AG09319 (cell line): Measurements from ENCODE around the gene FANK1.
"Not testable (repeated sequence)": the region's sequence is repeated elsewhere in the genome, so short reads cannot be mapped to it uniquely, and the experiment has no call there.

Experiments
- DNase-seq: peaks from one replicate; pipeline ENCODE4 v3.0.0-alpha.2; 2010; ENCODE audit warnings: low read depth; ENCODE audit errors: extremely low read depth
- TF ChIP-seq, protein P1 (sequence below): IDR thresholded peaks from 2 replicates; pipeline ENCODE4 v1.5.1; 2011; ENCODE audit warnings: low read depth, mild to moderate bottlenecking, inconsistent platforms, low read length, moderate library complexity

The FANK1 gene

DNA sequence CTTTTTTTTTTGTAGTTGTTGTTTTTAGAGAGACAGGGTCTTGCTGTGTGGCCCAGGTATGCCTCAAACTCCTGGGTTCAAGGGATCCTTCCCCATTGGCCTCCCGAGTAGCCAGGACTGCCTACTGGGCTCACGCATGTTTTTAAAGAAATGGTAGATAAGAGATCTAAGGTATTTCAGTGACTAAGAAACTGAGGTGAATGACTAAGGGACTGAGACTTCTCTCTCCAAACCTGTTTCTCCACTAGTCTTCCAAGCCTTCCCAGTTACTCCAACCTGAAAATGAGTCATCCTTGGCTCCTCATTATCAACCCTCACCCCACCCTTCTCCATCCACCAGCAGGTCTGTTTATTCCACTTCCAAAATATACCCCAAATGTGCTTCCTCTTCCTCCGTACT lies 4.6 kb downstream of the FANK1 start:
- DNase-seq = not testable (repeated sequence)

DNA sequence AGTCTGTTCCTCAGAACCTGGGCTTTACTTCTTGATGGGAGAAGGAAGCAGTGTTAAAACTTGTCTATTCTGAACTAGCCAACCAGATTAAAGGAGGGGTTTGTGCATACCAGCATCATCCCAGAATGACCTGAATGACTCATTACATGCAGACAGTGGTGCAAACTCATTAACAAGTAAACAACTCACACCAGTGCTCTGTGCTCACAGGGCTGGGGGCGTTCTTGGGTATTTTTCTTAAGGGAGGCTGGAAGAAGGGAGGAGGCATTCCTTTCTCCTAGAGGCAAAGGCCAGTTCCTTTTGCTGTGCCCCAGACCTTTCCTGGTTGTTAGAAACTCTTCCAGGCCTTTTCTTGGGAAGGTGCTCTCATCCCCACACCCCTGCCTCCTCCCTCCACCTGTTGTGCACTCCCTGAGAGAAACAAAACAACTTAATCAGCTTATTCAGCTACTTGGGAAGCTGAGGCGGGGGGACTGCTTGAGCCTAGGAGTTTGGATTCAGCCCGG lies 6.8 kb downstream of the FANK1 start:
- DNase-seq = not testable (repeated sequence)

DNA sequence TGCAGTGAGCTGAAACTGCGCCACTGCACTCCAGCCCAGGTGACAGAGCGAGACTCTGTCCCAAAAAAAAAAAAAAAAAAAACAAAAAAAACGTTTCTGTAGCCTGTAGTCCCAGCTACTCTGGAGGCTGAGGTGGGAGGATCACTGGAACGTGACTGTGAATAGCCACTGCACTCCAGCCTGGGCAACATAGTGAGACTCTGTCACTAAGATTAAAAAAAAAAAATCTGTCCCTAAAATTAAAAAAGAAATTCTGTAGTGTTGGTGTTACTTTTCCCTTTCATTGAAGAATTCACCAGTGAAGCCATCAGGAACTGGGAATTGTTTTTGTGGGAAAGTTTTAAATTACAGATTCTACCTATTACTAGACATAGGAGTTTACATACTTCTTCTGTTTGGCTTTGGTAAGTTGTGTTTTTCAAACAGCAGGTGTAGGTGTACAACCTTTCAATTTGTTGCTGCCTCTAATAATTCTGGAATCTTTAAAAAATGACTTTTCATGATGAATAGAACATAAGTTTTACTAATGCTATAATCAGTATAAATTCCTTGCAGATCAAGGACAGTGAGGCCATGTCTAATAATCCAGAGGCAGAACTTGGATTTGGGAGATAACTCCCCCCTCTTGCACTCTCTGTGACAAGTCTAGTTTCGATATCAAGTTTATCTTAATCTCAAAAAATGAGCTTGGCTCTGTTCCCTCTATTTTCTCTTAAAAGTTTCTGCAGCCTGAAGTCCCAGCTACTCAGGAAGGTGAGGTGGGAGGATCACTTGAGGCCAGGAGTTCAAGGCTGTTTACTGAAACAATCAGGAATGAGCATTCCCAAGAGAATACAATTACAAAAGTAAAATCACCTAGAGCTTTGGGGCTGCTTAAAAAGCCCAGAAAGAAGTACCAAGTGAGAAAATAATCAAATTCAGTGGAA lies 9.0 kb downstream of the FANK1 start:
- DNase-seq = not testable (repeated sequence)

DNA sequence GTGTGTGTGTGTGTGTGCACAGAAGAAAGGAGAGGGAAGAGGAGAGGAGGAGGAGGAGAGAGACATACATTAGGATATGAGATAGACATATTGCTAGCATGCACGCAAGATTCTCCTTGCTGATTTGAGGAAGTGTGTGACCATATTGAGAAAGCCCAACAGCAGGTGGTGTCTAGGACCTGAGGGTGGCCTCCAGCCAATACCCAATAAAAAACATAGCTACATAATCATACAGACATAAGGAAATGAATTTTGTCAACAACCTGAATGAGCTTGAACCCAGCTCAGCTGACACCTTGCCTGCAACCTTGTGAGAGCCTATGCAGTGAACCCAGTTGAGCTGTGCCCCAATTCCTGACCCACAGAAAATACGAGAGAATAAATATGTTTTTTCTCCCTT lies 11.2 kb downstream of the FANK1 start:
- DNase-seq = not testable (repeated sequence)

DNA sequence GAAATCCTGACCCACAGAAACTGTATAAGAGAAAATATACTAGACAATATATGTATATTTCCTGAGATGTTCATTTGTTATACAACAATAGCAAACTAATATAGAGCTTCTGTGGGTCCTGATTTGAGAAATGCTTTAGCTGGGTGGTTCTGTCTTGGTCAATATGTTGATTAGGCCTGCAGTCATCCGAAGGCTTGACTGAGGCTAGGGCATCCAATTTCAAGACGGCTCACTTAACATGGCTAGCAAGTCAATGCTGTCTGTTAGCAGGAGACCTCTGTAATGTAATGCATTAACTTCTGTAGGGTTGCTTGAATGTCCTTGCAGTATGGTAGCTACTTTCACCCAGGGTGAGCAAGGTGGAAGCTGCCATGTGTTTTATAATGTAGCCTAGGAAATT lies 12.4 kb downstream of the FANK1 start:
- not testable (repeated sequence) for DNase-seq

DNA sequence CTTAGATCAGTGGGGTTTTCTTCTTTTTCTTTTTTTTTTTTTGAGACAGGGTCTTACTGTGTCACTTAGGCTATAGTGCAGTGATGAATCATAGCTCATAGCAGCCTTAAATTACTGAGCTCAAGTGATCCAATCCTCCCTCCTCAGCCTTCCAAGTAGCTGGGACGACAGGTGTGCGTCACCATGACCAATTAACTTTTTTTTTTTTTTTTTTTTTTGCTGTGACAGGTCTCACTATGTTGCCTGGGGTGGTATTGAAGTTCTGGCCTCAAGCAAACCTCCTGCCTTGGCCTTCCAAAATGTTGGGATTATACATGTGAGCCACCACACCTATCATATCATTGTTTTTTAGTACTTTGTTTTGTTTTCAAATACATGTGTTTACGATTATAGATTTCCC lies 13.1 kb downstream of the FANK1 start:
- DNase-seq = not testable (repeated sequence)

DNA sequence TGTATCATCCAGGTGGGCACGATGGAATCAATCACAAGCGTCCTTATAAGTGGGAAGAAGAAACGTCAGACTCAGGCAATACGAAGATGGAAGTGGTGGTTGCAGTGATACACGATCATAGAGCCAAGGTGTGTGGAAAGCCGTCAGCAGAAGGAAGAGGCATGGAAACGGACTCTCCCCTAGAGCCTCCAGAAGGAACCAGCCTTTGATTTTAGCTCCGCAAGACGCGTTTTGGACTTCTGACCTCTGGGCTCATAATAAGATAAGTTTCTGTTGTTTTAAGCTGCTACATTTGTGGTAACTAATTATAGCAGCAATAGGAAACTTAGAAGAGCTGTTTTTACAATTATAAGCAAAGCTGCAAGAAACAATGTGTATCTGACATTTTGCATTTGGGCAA lies 14.8 kb downstream of the FANK1 start:
- no peak for DNase-seq
- TF ChIP-seq, protein P1, sequence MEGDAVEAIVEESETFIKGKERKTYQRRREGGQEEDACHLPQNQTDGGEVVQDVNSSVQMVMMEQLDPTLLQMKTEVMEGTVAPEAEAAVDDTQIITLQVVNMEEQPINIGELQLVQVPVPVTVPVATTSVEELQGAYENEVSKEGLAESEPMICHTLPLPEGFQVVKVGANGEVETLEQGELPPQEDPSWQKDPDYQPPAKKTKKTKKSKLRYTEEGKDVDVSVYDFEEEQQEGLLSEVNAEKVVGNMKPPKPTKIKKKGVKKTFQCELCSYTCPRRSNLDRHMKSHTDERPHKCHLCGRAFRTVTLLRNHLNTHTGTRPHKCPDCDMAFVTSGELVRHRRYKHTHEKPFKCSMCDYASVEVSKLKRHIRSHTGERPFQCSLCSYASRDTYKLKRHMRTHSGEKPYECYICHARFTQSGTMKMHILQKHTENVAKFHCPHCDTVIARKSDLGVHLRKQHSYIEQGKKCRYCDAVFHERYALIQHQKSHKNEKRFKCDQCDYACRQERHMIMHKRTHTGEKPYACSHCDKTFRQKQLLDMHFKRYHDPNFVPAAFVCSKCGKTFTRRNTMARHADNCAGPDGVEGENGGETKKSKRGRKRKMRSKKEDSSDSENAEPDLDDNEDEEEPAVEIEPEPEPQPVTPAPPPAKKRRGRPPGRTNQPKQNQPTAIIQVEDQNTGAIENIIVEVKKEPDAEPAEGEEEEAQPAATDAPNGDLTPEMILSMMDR = no peak

DNA sequence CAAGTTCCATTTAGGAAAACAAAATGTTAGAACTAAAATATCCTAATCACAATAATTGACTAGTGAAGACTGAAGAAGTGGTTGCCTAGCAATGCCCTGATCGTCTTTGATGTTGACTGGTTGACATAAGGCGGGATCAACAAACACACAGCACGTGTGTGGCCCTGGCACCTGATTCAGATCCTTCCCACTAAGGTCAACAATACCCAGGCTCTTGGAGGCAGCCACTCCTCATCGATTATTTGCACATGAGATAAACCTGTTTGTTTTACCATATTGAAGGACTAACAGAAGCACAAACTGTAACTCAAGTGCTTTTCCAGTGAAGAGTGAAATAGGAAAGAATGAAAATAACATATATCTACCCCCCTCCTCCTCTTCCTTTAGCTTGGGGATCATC lies 15.6 kb downstream of the FANK1 start:
- DNase-seq = no peak

DNA sequence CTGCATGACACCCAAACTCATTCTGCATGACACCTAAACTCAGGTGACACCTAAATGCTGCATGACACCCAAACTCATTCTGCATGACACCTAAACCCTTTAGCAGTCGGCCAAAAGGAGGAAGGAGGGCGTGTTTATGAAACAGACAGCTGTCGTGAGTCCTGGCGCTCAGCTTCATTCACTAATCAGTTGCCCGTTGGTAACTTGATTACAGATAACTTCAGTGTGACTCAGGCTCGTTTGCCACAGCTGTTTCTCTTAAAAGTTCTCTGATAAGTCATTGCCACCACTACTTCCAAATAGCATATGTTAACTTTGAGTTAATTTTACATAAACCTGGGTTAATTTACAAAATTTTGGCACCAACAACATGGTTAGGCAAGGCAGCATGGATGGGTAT lies 16.9 kb downstream of the FANK1 start:
- not testable (repeated sequence) for DNase-seq

More for the DNA sequence above, 15.6 kb downstream of the FANK1 start:
- TF ChIP-seq, protein P1 = no peak

DNA sequence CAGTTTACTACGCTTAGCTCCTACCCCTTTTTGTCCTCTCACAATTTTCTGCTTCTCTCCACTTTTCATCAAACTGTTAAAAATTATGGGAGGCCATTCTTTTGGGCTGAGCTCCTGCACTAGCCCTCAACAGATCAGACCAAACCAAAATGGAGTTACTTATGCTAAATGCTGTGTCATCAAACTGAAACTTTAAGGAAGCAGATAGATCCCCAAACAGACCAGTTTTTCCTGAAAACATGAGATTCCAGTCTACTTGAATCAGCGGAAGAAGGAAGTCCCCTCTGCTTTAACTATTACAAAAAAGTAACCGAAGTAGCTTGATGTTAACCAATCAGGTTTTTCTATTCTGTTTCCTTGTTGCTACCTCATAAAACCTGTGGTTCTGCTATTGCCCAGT lies 20.6 kb downstream of the FANK1 start:
- TF ChIP-seq, protein P1 = no peak
- DNase-seq = no peak

DNA sequence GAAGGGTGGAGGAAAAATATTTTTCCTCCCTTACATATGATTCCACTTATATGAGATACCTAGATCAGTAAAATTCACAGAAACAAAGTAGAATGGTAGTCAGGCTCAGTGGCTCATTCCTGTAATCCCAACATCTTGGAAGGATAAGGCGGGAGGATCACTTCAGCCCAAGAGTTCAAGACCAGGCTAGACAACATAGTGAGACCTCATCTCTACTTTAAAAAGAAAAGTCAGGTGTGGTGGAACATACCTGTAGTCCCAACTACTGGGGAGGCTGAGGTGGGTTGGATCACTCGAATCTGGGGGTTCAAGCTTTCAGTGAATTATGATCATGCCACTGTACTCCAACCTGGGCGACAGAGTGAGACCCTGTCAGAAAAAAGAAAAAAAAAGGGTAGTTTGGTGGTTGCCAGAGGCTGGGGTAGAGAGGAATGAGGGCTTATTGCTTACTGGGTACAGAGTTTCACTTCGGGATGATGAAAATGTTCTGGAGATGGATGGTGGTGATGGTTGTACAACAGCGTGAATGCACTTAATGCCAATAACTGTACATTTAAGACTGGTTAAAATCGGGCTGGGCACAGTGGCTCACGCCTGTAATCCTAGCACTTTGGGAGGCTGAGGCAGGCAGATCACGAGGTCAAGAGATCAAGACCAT lies 21.5 kb downstream of the FANK1 start:
- not testable (repeated sequence) for DNase-seq

DNA sequence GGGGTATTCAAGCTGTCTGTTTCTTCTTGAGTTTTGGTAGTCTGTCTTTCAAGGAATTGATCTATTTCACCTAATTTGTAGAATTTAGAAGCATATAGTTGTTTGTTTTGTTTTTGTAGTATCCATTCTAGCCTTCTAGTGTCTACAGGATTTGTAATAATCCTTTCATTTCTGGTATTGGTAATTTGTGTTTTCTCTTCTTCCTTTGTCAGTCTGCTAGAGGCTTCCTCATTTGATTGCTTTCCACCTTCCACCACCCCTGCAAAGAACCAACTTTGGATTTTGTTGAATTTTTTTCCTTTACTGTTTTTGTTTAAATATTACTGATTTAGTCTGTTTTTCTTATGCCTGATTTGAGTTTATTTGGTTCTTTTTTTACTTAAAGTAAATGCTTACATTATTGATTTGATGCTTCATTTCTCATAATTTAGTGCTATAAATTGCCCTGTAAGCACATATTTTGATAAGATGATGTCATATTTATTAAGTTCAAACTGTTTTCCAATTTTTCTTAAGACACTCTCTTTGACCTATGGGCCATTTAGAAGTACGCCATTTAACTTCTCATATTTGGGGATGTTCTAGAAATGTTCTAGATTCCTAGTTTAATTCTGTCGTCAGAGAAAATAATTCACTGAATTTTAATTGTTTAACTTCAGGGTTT lies 25.4 kb downstream of the FANK1 start:
- DNase-seq = not testable (repeated sequence)
